SK-N-SH treated with all-trans-retinoic acid at 6 μM for 48 hours (cell line): ENCODE measurements around the gene PDK1.

Experiments used
- BACH2 ChIP-seq: fragments of 250-450 bp; sonication (Bioruptor Pico); IDR thresholded peaks from 2 replicates; pipeline ENCODE4 v1.9.0; 2021; ENCODE audit warnings: mild to moderate bottlenecking, borderline replicate concordance
- ESRRG ChIP-seq: fragments of 250-450 bp; sonication (Bioruptor Pico); IDR thresholded peaks from 2 replicates; pipeline ENCODE4 v1.6.1; 2021; ENCODE audit warnings: mild to moderate bottlenecking
- PPARA ChIP-seq: fragments of 250-450 bp; sonication (Bioruptor Pico); IDR thresholded peaks from 2 replicates; pipeline ENCODE4 v1.5.0; 2020; ENCODE audit warnings: mild to moderate bottlenecking, borderline replicate concordance
- TF ChIP-seq, protein P1 (sequence below): fragments of 250-450 bp; sonication (Bioruptor Pico); IDR thresholded peaks from 2 replicates; pipeline ENCODE4 v1.8.0; 2020; ENCODE audit warnings: mild to moderate bottlenecking, moderate library complexity, borderline replicate concordance

DNA sequence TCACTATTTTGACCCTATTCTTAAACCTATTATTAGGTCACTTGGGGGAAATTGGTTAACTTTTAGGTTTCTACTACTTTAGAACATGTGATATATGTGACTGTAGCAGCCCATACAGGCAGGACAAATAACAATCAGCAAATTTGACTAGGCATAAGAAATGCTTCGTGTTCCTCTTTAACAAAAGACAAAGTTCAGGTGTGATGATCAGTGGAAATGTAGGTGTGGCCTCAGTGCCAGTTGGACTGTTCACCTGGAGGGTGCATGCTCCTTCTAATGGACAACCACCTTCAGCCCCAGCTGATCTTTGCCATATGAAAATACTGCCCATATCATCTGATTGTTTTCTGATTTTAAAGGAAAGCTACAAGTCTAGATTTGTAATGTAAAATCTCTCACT lies 6.4 kb downstream of the PDK1 start:
- TF ChIP-seq, protein P1, sequence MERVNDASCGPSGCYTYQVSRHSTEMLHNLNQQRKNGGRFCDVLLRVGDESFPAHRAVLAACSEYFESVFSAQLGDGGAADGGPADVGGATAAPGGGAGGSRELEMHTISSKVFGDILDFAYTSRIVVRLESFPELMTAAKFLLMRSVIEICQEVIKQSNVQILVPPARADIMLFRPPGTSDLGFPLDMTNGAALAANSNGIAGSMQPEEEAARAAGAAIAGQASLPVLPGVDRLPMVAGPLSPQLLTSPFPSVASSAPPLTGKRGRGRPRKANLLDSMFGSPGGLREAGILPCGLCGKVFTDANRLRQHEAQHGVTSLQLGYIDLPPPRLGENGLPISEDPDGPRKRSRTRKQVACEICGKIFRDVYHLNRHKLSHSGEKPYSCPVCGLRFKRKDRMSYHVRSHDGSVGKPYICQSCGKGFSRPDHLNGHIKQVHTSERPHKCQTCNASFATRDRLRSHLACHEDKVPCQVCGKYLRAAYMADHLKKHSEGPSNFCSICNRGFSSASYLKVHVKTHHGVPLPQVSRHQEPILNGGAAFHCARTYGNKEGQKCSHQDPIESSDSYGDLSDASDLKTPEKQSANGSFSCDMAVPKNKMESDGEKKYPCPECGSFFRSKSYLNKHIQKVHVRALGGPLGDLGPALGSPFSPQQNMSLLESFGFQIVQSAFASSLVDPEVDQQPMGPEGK (CRISPR knock-in tag), result no peak
- TF ChIP-seq ESRRG (no peak), PPARA (CRISPR knock-in tag) (no peak), BACH2 (CRISPR knock-in tag) (no peak)
